ENCODE data around the gene PPP6R3.

DNA sequence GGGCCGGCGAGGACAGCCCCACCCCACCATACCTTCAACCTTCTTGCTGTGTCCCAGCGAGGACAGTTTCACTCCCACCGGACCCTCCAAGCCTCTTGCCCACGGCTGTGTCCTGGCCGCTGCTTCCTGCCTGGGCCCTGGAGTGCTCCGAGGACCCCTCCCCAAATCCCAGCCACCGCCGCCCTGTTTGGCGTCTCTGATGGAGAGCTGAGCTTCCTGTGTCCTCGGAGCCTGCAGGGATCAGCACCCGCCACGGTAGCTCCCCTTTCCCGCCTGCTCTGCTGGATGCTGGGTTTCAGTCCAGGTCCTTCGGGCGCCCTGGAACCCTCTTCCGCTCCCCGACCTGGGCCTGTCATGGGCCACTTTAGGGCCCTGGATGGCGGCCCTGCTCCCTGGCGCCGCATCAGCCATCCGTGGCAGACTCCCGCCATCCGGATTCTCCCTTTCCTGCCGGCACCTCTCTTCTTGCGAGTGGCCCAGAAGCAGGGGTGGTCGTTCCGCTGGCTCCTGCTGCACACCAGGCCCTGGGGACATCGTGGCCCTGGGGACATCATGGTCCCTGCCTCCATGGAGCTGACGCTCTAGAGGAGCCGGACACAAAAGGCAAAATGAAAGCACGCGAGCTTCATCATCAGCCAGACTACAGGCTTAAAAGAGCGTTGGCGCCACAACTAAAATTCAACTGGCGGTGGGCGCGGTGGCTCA is 189.5 kb downstream of the PPP6R3 start:
- TF ChIP-seq POLR2A (IDR thresholded peaks at IDR 0.05; ENCODE audit: low read length) (no peak), GATA1 (IDR thresholded peaks at IDR 0.05; ENCODE audit: low read depth, low read length) (no peak)

Data from erythroblast (primary cell).